Kidney (tissue), 14 donors: Measurements from ENCODE around the gene XYLB. TPM values are rescaled to one million over a fixed set of nuclear protein-coding genes. Genes with fewer than 3 reads are reported as not detected.

Experiments used
- DNase-seq, 5 donors: peaks; one replicate each; pipeline ENCODE4 v3.0.0-alpha.2; 2013 to 2020
- FAIRE-seq: peaks from 2 replicates; lab custom pipeline; 2012; peaks lifted over from hg19 to GRCh38; lab: Jason Lieb, UNC
- H3K27ac ChIP-seq, 2 donors: one replicate each; pipeline ENCODE4 v1.7.0; 2013; ENCODE audit warnings: low read depth in 2 of 2, low read length in 2 of 2, inconsistent platforms in 1 of 2
- H3K27me3 ChIP-seq: one replicate; pipeline ENCODE4 v1.7.1; 2013; ENCODE audit warnings: low read length, inconsistent platforms; ENCODE audit not compliant: control insufficient read depth, insufficient read depth
- H3K36me3 ChIP-seq, 3 donors: one replicate each; pipeline versions ENCODE4 v1.7.0 to v1.7.1; 2013; ENCODE audit warnings: low read length in 3 of 3, control low read depth in 1 of 3, inconsistent platforms in 1 of 3; ENCODE audit not compliant: insufficient read depth in 3 of 3, control insufficient read depth in 2 of 3
- H3K4me1 ChIP-seq, 3 donors: one replicate each; pipeline versions ENCODE4 v1.7.0 to v1.7.1; 2013; ENCODE audit warnings: low read length in 3 of 3, inconsistent platforms in 1 of 3, low read depth in 1 of 3; ENCODE audit not compliant: control insufficient read depth in 2 of 3, insufficient read depth in 2 of 3
- H3K4me3 ChIP-seq, 3 donors: one replicate each; pipeline versions ENCODE4 v1.7.0 to v1.8.1; 2013; ENCODE audit warnings: low read length in 3 of 3, control low read depth in 1 of 3, inconsistent platforms in 1 of 3
- H3K9ac ChIP-seq, 3 donors: one replicate each; pipeline versions ENCODE4 v1.7.0 to v1.7.1; 2013; ENCODE audit warnings: low read length in 3 of 3, control low read depth in 1 of 3, inconsistent platforms in 1 of 3
- H3K9me3 ChIP-seq, 3 donors: one replicate each; pipeline versions ENCODE4 v1.7.0 to v1.7.1; 2013; ENCODE audit warnings: low read length in 3 of 3, control low read depth in 1 of 3, inconsistent platforms in 1 of 3; ENCODE audit not compliant: control insufficient read depth in 2 of 3, insufficient read depth in 1 of 3
- intact Hi-C: fragments of 100-400 bp; cut with DNase I; formaldehyde crosslinking; loops from one replicate; pipeline ENCODE4 v1.11.1; 2022
- polyA plus RNA-seq: library from polyadenylated mRNA; stranded (reverse); fragments of 350-450 nt; fragmentation: Illumina TruSeq; extraction: RNeasy Lipid Tissue Mini Kit (QIAGEN cat#74804); gene quantifications from one replicate; pipeline ENCODE4 v1.2.3, GENCODE V29; 2014; ENCODE audit warnings: low read depth, low replicate concordance; ENCODE audit not compliant: insufficient read depth
- total RNA-seq: library from RNA; stranded (reverse); fragmentation: NEBNext Ultra II Directional; extraction: Animal tissue kit (Norgen Biotek cat#: 25700); gene quantifications from one replicate; pipeline ENCODE4 v1.2.1, GENCODE V29; 2021
- TF ChIP-seq, protein P1 (sequence below): IDR thresholded peaks from 3 replicates; pipeline ENCODE4 v1.5.1; 2012; ENCODE audit warnings: mild to moderate bottlenecking, moderate library complexity, borderline replicate concordance; ENCODE audit not compliant: insufficient read depth; ENCODE audit errors: extremely low read depth
- donor health status: control.
- donor health status: control.
- donor health status: control.
- donor health status: control.
- donor health status: control.
- donor health status: DM: yes; HTN: yes; CAD: no.
- donor health status: Normal renal cell carcinoma (clear cell type).

XYLB gene
- total and polyA plus RNA-seq, 2 donors from 2014 or later: 6.0 to 7.9 TPM

DNA sequence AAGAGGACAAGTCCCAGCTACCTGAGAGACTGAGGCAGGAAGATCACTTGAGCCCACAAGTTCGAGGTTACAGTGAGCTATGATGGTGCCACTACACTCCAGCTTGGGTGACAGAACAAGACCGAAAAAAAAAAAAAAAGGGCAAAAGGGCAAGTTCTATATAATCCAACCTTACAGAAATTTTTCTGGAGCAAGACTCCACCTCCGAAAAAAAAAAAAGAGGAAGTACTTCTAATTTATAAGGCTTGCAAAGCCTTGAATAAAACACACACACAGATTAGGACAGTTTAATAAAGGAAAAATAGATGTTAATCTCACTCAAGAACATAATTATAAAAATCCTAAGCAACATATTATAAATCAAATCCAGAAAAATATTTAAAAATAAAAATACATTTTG lies 14.4 kb upstream of the XYLB start:
- H3K27me3 ChIP-seq: no peaks in the 10 kb centered on the region
- intact Hi-C loops: no loop called here
- peaks cover 0 to 2% (median 0%) of the 10 kb centered on the region in 3 donors for H3K9me3 ChIP-seq
- DNase-seq (no peak), FAIRE-seq (no peak)
- H3K27ac ChIP-seq: no peak overlapping the region
- TF ChIP-seq, protein P1, sequence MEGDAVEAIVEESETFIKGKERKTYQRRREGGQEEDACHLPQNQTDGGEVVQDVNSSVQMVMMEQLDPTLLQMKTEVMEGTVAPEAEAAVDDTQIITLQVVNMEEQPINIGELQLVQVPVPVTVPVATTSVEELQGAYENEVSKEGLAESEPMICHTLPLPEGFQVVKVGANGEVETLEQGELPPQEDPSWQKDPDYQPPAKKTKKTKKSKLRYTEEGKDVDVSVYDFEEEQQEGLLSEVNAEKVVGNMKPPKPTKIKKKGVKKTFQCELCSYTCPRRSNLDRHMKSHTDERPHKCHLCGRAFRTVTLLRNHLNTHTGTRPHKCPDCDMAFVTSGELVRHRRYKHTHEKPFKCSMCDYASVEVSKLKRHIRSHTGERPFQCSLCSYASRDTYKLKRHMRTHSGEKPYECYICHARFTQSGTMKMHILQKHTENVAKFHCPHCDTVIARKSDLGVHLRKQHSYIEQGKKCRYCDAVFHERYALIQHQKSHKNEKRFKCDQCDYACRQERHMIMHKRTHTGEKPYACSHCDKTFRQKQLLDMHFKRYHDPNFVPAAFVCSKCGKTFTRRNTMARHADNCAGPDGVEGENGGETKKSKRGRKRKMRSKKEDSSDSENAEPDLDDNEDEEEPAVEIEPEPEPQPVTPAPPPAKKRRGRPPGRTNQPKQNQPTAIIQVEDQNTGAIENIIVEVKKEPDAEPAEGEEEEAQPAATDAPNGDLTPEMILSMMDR: no peak
- peaks cover 0 to 2% (median 0%) of the 10 kb centered on the region in 3 donors for H3K4me1 ChIP-seq
- no peak overlapping the region for H3K4me3 ChIP-seq
- H3K9ac ChIP-seq: no peak overlapping the region
- no peaks in the 10 kb centered on the region for H3K36me3 ChIP-seq

DNA sequence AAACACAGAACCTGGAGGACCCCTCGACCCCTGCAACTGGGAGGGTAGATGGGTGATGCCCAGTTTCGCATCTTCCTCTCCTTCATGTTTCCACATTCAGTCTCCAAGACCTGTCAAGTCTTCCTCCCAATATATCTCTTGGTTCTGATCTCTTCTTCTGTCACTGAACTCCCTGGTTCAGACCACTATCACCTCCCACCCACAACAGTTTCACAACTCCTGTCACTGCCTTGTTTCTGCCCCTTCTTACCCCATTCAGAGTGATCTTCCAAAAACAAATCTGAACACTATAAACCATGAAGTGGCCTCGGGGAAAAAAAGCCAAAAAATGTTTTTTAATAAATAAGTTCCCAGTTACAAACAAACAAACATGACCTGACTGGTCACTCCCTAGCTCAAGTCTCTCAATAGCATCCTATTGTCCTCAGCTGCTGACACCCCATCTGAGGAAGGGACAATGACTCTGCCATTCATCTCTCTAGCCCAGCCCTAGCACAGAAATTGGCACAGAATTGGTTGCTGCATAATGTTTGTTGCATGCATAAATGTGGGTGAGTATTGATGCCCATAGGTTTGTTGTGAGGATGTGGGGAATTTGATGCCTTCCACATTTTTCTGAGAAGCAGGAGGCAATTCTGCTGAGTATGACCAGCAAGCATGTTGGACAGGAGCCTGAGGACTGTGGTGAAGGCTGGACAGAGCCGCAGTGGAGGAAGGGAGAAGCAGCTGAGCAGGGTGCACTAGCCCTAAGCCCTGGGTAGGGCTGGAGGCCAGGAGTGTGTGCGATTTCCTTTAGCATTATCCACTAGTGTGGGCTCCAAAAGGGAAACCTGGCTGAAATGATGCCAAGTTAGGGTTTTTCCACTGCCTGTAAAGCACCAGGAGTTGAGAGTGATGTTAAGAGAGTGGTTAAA lies 12.2 kb upstream of the XYLB start:
- intact Hi-C loops: no loop called here
- DNase-seq: no peak
- H3K9me3 ChIP-seq: no peaks in the 10 kb centered on the region
- H3K27me3 ChIP-seq: no peaks in the 10 kb centered on the region
- H3K36me3 ChIP-seq: no peaks in the 10 kb centered on the region
- no peak overlapping the region for H3K27ac ChIP-seq
- H3K4me1 ChIP-seq: peaks cover 0 to 2% (median 0%) of the 10 kb centered on the region in 3 donors
- no peak overlapping the region for H3K4me3 ChIP-seq
- FAIRE-seq: no peak
- H3K9ac ChIP-seq: no peak overlapping the region
- TF ChIP-seq, protein P1: no peak

DNA sequence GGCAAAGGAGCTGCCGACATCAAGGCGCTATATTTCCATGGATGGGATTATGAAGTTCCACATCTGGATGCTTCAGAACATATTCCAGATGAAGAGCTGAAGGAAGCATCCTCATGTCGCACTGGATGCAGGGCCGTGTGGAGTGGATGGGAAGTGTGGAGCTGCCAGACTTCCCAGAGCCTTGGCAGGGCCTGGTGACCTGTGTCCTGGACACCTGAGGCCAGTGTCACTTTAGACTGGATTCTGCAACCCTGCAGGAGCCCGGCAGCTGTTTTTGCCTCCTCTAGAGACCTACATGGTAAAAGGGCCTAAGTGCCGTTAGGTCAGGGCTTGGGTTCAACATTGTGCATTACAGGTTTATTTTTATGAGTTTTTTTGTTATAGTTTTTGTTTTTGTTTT lies 11.3 kb upstream of the XYLB start:
- H3K4me1 ChIP-seq: peaks cover 0 to 2% (median 0%) of the 10 kb centered on the region in 3 donors
- DNase-seq (no peak), FAIRE-seq (no peak)
- H3K4me3 ChIP-seq: no peak overlapping the region
- H3K27ac ChIP-seq: no peak overlapping the region
- H3K27me3 ChIP-seq: no peaks in the 10 kb centered on the region
- TF ChIP-seq, protein P1: no peak
- intact Hi-C loops: no loop called here
- H3K9ac ChIP-seq: no peak overlapping the region
- H3K36me3 ChIP-seq: no peaks in the 10 kb centered on the region
- no peaks in the 10 kb centered on the region for H3K9me3 ChIP-seq
